Neural progenitor cell (in vitro differentiated cells): ENCODE results near the gene UGT1A8. TPM values are rescaled to one million over a fixed set of nuclear protein-coding genes. Genes with fewer than 3 reads are reported as not detected.

Experiments
- DNase-seq: peaks from one replicate; pipeline ENCODE4 v3.0.0-alpha.2; 2016; ENCODE audit warnings: low spot score
- H2AFZ ChIP-seq: fragments of 200-600 bp; sonication (generic); replicated peaks from 2 replicates; pipeline ENCODE4 v1.6.1; 2016; ENCODE audit warnings: antibody characterized with exemption
- H3F3A ChIP-seq: fragments of 200-600 bp; sonication (generic); 2 replicates; pipeline ENCODE4 v1.6.1; 2016; ENCODE audit warnings: antibody characterized with exemption, low read depth
- H3K27ac ChIP-seq: fragments of 200-600 bp; sonication (generic); 2 replicates; pipeline ENCODE4 v1.5.1; 2016; ENCODE audit warnings: mild to moderate bottlenecking
- H3K27me3 ChIP-seq: fragments of 200-600 bp; sonication (generic); 2 replicates; pipeline ENCODE4 v1.6.1; 2016; ENCODE audit warnings: mild to moderate bottlenecking, moderate library complexity
- H3K36me3 ChIP-seq: fragments of 200-600 bp; sonication (generic); 2 replicates; pipeline ENCODE4 v1.5.1; 2016
- H3K4me1 ChIP-seq: fragments of 200-600 bp; sonication (generic); 2 replicates; pipeline ENCODE4 v1.6.1; 2016; ENCODE audit warnings: mixed run types
- H3K4me2 ChIP-seq: fragments of 200-600 bp; sonication (generic); 2 replicates; pipeline ENCODE4 v1.6.1; 2016
- H3K4me3 ChIP-seq: fragments of 200-600 bp; sonication (generic); 2 replicates; pipeline ENCODE4 v1.5.1; 2016
- H3K79me2 ChIP-seq: fragments of 200-600 bp; sonication (generic); 2 replicates; pipeline ENCODE4 v1.6.1; 2016; ENCODE audit warnings: low read depth
- H3K9ac ChIP-seq: fragments of 200-600 bp; sonication (generic); 2 replicates; pipeline ENCODE4 v1.6.1; 2016
- H3K9me3 ChIP-seq: fragments of 200-600 bp; sonication (generic); 2 replicates; pipeline ENCODE4 v1.5.1; 2016; ENCODE audit warnings: low read depth
- H4K20me1 ChIP-seq: fragments of 200-600 bp; sonication (generic); 2 replicates; pipeline ENCODE4 v1.6.1; 2016; ENCODE audit warnings: low read depth
- H3K27ac Mint-ChIP-seq: 3 replicates; pipeline ENCODE4 v1.8.0; 2021; ENCODE audit warnings: mixed read lengths
- H3K27me3 Mint-ChIP-seq: 2 replicates; pipeline ENCODE4 v1.8.0; 2022; ENCODE audit warnings: low read depth, mild to moderate bottlenecking, inconsistent platforms, moderate library complexity, mixed read lengths; ENCODE audit not compliant: insufficient read depth
- H3K36me3 Mint-ChIP-seq: 3 replicates; pipeline ENCODE4 v1.8.0; 2021; ENCODE audit warnings: mixed read lengths
- H3K4me1 Mint-ChIP-seq: 3 replicates; pipeline ENCODE4 v1.8.0; 2021; ENCODE audit warnings: mixed read lengths
- H3K4me3 Mint-ChIP-seq: 3 replicates; pipeline ENCODE4 v1.8.0; 2021; ENCODE audit warnings: mild to moderate bottlenecking, moderate library complexity, mixed read lengths
- H3K9me3 Mint-ChIP-seq: 3 replicates; pipeline ENCODE4 v1.8.0; 2020; ENCODE audit warnings: mixed read lengths
- CTCF ChIP-seq: fragments of 200-600 bp; sonication (generic); IDR thresholded peaks from 2 replicates; pipeline ENCODE4 v1.5.1; 2017; ENCODE audit warnings: antibody characterized with exemption, mild to moderate bottlenecking
- EZH2 ChIP-seq: fragments of 200-600 bp; sonication (generic); IDR thresholded peaks from 2 replicates; pipeline ENCODE4 v1.6.1; 2017; ENCODE audit warnings: antibody characterized with exemption, mild to moderate bottlenecking, moderate library complexity
- EZH2phosphoT487 ChIP-seq: fragments of 200-600 bp; sonication (generic); IDR thresholded peaks from 2 replicates; pipeline ENCODE4 v1.6.1; 2017; ENCODE audit warnings: antibody characterized with exemption
- total RNA-seq: library from RNA; depleted of rRNA; stranded (reverse); fragments of >200 nt; gene quantifications from 2 replicates; pipeline ENCODE4 v1.2.3, GENCODE V29; 2015; ENCODE audit warnings: low replicate concordance

The UGT1A8 gene
- total RNA-seq, 1 donor from 2014 or later, result not detected

DNA sequence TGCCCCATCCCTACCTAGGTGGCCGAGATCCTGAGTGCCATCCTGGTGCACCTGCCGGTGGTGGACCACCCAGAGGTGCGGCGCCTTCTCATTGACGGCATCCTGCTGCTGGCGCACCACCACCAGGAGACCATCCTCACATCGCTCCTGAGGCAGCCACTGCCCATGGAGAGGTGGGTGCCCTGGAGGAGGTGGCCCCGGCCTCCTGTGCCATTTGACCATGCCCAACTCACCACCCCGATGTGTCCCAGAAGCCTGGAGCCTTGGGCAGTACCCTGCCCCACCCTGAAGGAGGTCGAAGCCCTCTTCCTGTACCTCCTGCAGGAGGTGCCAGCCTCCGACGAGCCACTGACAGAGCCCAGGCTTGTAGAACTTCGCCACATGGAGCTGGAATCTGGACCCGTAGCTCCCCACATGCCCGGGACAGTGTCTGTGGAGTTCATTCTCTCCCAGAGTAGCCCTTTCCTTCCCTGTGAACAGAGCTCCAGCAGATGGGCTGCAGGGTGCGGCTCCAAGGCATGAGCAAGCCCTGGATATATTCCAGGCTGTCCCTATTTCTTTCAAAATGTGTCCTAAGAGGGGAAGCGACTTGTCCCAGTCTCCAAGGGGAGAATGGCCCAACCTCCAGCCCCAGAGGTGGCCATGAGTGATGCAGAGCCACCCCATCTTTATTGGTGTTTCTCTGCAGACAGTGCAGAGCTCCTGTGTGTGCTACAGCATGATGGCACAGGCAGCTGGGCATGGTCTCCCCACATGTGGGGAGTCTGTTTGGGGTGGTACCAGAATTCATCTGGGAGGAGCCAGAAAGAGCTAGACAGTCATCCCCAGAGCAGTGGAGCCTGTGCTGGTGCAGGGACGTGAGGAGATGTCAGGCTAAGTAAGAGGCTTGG is 202.7 kb downstream of the UGT1A8 start:
- no peaks in the 10 kb centered on the region for H3K27me3 ChIP-seq
- peaks cover 10% of the 10 kb centered on the region for H3K4me1 Mint-ChIP-seq
- H3K9me3 ChIP-seq, result no peaks in the 10 kb centered on the region
- H3K27me3 Mint-ChIP-seq, result peaks cover 6% of the 10 kb centered on the region
- no peaks in the 10 kb centered on the region for H3F3A ChIP-seq
- no peak overlapping the region for H3K27ac Mint-ChIP-seq
- H3K4me3 ChIP-seq, result no peak overlapping the region
- H3K27ac ChIP-seq, result no peak overlapping the region
- H3K36me3 Mint-ChIP-seq, result no peaks in the 10 kb centered on the region
- no peak overlapping the region for H3K4me3 Mint-ChIP-seq
- no peak for DNase-seq
- no peak overlapping the region for H3K4me2 ChIP-seq
- H3K79me2 ChIP-seq, result no peaks in the 10 kb centered on the region
- TF ChIP-seq CTCF (no peak), EZH2 (no peak), EZH2phosphoT487 (no peak)
- no peak overlapping the region for H2AFZ ChIP-seq
- no peak overlapping the region for H3K9ac ChIP-seq
- H3K9me3 Mint-ChIP-seq, result no peaks in the 10 kb centered on the region
- no peaks in the 10 kb centered on the region for H3K36me3 ChIP-seq
- no peaks in the 10 kb centered on the region for H3K4me1 ChIP-seq
- H4K20me1 ChIP-seq, result no peaks in the 10 kb centered on the region

DNA sequence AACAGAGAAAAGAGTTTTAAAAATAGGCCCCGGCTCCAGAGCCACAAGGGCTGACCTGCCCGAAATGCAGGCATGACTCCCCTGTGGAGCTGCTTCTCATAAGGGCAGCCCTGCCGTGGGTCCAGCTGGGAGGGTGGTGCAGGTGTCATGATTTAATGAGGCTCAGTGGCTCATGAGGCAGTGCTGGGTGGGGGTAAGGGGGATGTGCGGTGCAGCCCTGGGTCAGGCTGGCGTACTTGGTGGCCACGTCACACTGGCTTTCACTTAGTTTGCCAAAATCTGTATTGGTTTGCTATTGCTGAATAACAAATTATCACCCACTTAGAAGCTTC is 203.3 kb downstream of the UGT1A8 start:
- Histone ChIP-seq H4K20me1 (no peaks in the 10 kb centered on the region), H2AFZ (no peak overlapping the region), H3K9me3 (no peaks in the 10 kb centered on the region), H3K4me1 (no peaks in the 10 kb centered on the region), H3K36me3 (no peaks in the 10 kb centered on the region), H3K79me2 (no peaks in the 10 kb centered on the region), H3K4me2 (no peak overlapping the region), H3F3A (no peaks in the 10 kb centered on the region), H3K27ac (no peak overlapping the region), H3K4me3 (no peak overlapping the region), H3K9ac (no peak overlapping the region), H3K27me3 (no peaks in the 10 kb centered on the region)
- Mint-ChIP-seq H3K36me3 (peaks cover 1% of the 10 kb centered on the region), H3K9me3 (peaks cover 3% of the 10 kb centered on the region), H3K27ac (no peak overlapping the region), H3K4me1 (peaks cover 10% of the 10 kb centered on the region), H3K4me3 (no peak overlapping the region), H3K27me3 (peaks cover 6% of the 10 kb centered on the region)
- no peak for DNase-seq
- TF ChIP-seq EZH2phosphoT487, result no peak
- TF ChIP-seq EZH2, result no peak
- TF ChIP-seq CTCF, result no peak

DNA sequence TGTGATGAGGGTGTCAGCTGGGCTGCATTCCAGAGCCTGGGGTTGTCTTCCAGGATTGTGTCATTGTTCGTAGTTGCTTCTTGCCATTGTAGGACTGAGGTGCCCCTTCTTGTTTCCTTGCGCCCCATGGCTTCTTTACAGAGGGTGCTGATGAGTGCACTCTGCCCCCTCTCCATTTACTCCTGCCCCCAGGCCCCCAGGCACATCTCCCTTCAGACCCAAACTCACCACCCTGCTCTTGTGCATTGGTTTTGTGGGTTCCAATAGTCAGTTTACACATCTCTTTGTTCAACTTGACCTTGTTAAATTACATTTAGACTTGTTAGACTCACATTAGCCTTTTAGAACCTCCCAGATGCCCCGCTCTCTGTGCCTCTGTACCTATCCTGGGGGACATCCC is 203.8 kb downstream of the UGT1A8 start:
- Mint-ChIP-seq H3K27ac (peak overlapping the region; percentile 59), H3K27me3 (peaks cover 6% of the 10 kb centered on the region), H3K9me3 (peaks cover 3% of the 10 kb centered on the region), H3K36me3 (peaks cover 1% of the 10 kb centered on the region), H3K4me3 (no peak overlapping the region), H3K4me1 (peaks cover 9% of the 10 kb centered on the region)
- Histone ChIP-seq H3K4me1 (no peaks in the 10 kb centered on the region), H3K27me3 (no peaks in the 10 kb centered on the region), H4K20me1 (no peaks in the 10 kb centered on the region), H3K4me2 (no peak overlapping the region), H3K4me3 (no peak overlapping the region), H3K36me3 (no peaks in the 10 kb centered on the region), H3K27ac (no peak overlapping the region), H3F3A (no peaks in the 10 kb centered on the region), H3K79me2 (no peaks in the 10 kb centered on the region), H2AFZ (no peak overlapping the region), H3K9me3 (no peaks in the 10 kb centered on the region), H3K9ac (no peak overlapping the region)
- TF ChIP-seq EZH2, result no peak
- no peak for TF ChIP-seq CTCF
- TF ChIP-seq EZH2phosphoT487, result no peak
- no peak for DNase-seq
